Measurements from ENCODE around the gene LRP3. TPM values are rescaled to one million over a fixed set of nuclear protein-coding genes. Genes with fewer than 3 reads are reported as not detected.
A peak's percentile ranks its signal among the peaks of the same experiment; 100 is the strongest.

LRP3 gene
- total RNA-seq, 4 donors from 2014 or later, result 19.1 to 61.8 (median 28.3) TPM

DNA sequence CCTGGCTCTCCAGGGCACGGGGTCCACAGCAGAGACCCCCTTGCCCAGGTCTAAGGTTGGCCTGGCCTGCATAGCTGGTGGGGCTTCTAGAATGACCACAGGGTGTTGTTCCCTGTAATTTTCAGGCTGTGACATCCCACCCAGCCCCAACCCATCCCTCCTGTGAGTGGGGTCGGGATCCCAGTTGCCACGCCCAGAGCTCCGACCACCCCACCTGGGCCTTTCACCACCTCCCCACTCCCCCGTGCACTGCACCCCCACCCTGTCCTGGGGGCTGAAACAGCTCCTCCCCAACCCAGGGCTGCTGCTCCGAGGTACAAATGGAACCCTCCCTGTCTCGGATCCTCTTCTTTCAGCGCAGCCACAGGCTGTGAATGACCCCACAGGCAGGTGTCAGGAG, 40.0 kb downstream of the LRP3 start:
- no peak for ATAC-seq (ENCODE audit: low FRiP score)
- TF ChIP-seq, protein P1, sequence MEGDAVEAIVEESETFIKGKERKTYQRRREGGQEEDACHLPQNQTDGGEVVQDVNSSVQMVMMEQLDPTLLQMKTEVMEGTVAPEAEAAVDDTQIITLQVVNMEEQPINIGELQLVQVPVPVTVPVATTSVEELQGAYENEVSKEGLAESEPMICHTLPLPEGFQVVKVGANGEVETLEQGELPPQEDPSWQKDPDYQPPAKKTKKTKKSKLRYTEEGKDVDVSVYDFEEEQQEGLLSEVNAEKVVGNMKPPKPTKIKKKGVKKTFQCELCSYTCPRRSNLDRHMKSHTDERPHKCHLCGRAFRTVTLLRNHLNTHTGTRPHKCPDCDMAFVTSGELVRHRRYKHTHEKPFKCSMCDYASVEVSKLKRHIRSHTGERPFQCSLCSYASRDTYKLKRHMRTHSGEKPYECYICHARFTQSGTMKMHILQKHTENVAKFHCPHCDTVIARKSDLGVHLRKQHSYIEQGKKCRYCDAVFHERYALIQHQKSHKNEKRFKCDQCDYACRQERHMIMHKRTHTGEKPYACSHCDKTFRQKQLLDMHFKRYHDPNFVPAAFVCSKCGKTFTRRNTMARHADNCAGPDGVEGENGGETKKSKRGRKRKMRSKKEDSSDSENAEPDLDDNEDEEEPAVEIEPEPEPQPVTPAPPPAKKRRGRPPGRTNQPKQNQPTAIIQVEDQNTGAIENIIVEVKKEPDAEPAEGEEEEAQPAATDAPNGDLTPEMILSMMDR (IDR thresholded peaks at IDR 0.05), result no peak
- no peak for DNase-seq (ENCODE audit: low spot score)

DNA sequence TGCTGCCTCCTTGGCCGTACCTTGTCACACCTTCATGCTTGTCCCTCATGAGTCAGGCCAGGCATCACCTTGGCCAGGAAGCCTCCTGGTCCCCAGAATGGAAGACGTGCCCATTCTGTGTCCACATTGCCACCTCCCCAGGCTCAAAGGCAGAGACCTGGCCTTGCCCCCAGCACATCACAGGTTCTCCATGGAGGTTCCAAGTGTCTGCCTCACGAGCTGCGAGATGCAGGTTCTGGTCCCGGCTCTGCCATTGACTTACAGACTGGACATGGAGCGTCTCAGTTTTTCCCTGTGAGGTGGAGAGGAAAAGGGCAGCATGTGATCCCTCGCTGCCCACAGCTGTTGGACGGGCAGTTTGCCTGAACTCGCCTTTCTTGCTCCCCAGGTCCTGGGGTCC, 40.6 kb downstream of the LRP3 start:
- DNase-seq (ENCODE audit: low spot score), result no peak
- TF ChIP-seq, protein P1 (IDR thresholded peaks at IDR 0.05), result no peak
- ATAC-seq (ENCODE audit: low FRiP score), result no peak

DNA sequence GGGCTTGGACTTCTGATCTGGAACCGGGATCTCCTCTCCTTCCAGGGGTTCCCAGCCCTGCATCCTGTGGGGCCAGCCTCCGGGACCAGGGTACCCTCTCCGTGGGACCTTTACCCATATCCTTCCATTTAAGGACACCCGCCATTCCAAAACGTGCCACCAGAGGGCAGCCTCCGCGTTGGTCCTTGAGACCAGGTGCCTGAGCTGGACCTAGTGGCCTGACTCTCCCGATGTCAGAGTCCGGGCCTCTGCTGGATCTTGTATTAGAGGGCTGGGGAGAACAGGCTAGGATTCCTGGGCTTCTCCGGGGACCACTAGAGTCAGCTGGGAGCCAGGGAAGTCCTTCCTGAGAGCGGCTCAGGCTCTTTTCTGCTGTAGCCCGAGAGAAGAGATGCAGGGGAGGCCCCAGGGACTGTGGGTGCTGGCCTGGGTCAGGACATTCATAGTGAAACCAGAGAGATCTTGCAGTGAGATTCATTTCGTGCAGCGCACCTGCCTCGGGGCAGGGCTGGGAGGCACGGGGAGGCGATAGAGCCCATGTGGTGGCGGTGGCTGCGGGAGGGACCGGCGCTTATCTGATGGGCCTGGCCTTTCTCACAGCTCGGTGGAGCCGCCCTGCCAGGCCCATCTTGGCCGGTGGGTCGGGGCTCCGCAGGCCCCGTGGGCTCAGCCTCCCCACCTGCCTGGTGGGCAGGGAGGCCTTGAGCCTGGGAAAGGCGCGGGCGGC, 41.3 kb downstream of the LRP3 start:
- TF ChIP-seq, protein P1 (IDR thresholded peaks at IDR 0.05), result peak in 2 of 3 donors; percentile 62 to 80
- no peak for ATAC-seq (ENCODE audit: low FRiP score)
- peak; percentile 97 for DNase-seq (ENCODE audit: low spot score)

- ATAC-seq (ENCODE audit: low FRiP score) (no peak), DNase-seq (ENCODE audit: low spot score) (no peak)
- TF ChIP-seq, protein P1 (IDR thresholded peaks at IDR 0.05), result no peak
Measured at GRCh38 chr19:33235996-33236350, 41.8 kb downstream of the LRP3 start.

DNA sequence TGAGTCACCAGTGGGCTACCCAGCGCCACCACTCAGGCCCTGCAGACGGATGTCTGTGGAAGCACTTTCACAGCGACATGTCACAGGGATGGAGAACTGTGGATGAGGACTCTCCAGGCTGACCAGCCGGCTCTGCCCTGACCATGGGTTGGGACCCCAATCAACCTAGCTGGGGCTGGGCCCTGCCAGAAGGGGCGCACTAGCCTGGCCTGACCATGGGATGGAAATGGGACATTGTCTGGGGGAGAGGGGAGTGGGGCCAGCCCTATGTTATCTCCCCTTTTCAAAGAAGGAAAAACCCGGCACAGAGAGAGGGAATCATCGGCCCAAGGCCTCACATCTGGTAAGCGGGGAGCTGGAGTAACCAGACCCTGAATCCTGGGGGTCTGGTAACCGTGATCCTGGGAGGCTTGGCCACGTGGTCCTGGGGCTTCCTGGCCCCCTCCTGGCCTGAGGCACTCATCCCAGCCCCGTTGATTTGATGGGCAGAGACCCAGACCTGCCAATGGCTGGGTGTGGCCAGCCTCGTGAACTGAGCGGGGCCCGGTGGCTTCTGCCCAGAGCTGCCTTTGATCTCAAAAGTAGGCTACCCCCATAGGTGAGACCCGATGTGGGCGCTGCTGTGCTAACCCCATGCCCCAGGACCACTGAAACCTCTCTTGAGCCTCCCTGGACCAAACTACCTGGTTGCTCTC, 42.7 kb downstream of the LRP3 start:
- DNase-seq (ENCODE audit: low spot score), result no peak
- ATAC-seq (ENCODE audit: low FRiP score), result no peak

GRCh38 chr19:33238481-33239149, 44.5 kb downstream of the LRP3 start:
- TF ChIP-seq, protein P1 (IDR thresholded peaks at IDR 0.05), result no peak
- no peak for ATAC-seq (ENCODE audit: low FRiP score)
- DNase-seq (ENCODE audit: low spot score), result no peak

More for the DNA sequence above, 42.7 kb downstream of the LRP3 start:
- TF ChIP-seq, protein P1 (IDR thresholded peaks at IDR 0.05), result no peak
